Activated B cell treated with CpG ODN at 0.5 μM for 24 hours (primary cell): ENCODE measurements around the gene CTNNB1. TPM values are rescaled to one million over a fixed set of nuclear protein-coding genes. Genes with fewer than 3 reads are reported as not detected.

Experiments used
- ATAC-seq: fragments of 200-7000 bp; cut with Tn5 transposase; one replicate; pipeline ENCODE4 v1.10.0; 2021; ENCODE audit warnings: low read depth, mild to moderate bottlenecking, moderate library complexity
- CTCF ChIA-PET: fragments of 350-600 bp; sonication (Branson Sonifier 250); formaldehyde crosslinking; loops from one replicate; lab custom pipeline; 2021; ENCODE audit warnings: antibody characterized with exemption; lab: Charles Lee
- POLR2A ChIA-PET: fragments of 350-600 bp; sonication (Branson Sonifier 250); formaldehyde crosslinking; loops from one replicate; lab custom pipeline; 2021; ENCODE audit warnings: antibody characterized with exemption; lab: Charles Lee
- DNase-seq: peaks from one replicate; pipeline ENCODE4 v3.0.0; 2022
- H3K27ac Mint-ChIP-seq: one replicate; pipeline ENCODE4 v1.8.0; 2020; ENCODE audit warnings: mixed read lengths
- H3K27me3 Mint-ChIP-seq: one replicate; pipeline ENCODE4 v1.8.0; 2021; ENCODE audit warnings: mixed read lengths
- H3K36me3 Mint-ChIP-seq: one replicate; pipeline ENCODE4 v1.8.0; 2021; ENCODE audit warnings: low read depth, mixed read lengths
- H3K4me1 Mint-ChIP-seq: one replicate; pipeline ENCODE4 v1.8.0; 2021; ENCODE audit warnings: mixed read lengths
- H3K4me3 Mint-ChIP-seq: one replicate; pipeline ENCODE4 v1.8.0; 2020; ENCODE audit warnings: mild to moderate bottlenecking, mixed read lengths
- H3K9me3 Mint-ChIP-seq: one replicate; pipeline ENCODE4 v1.8.0; 2020; ENCODE audit warnings: mixed read lengths
- intact Hi-C: fragments of 100-400 bp; cut with micrococcal nuclease; formaldehyde crosslinking; loops from one replicate; pipeline ENCODE4 v1.15.1; 2024
- total RNA-seq: library from RNA; stranded (reverse); gene quantifications from 2 replicates; pipeline ENCODE4 v1.2.3, GENCODE V29; 2022
- TF ChIP-seq, protein P1 (sequence below): fragments of 200-600 bp; IDR thresholded peaks from one replicate; pipeline ENCODE4 v1.8.0; 2022; ENCODE audit warnings: antibody characterized with exemption, mild to moderate bottlenecking

CTNNB1 gene
- total RNA-seq, 1 donor from 2014 or later = 164 TPM

DNA sequence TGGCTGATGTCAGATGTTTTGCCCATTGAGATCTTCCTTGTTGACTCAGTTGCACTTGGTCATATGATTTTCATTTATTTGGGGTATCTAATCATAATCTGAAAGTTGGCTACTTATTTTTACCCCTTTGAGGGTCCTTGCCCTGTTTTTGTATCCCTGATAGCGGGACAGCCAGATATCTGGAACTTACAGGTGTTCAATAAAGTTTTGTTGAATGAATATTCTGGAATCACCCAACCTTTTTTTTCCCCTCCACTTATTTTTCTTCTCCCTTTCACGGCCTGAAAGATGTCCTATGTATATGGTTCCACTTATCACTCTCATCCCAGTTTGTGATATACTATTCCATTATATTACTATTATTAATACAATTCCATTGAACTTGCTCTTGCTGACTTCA lies 12.8 kb downstream of the CTNNB1 start:
- H3K27me3 Mint-ChIP-seq = no peaks in the 10 kb centered on the region
- CTCF ChIA-PET = interaction anchor here (1.6 kb wide), 1 partner anchor 14 kb away, joined by 3 read pairs; no protein-coding TSS in a partner anchor
- no peak for ATAC-seq
- H3K9me3 Mint-ChIP-seq = no peaks in the 10 kb centered on the region
- no peak for DNase-seq
- H3K27ac Mint-ChIP-seq = no peak overlapping the region
- TF ChIP-seq, protein P1, sequence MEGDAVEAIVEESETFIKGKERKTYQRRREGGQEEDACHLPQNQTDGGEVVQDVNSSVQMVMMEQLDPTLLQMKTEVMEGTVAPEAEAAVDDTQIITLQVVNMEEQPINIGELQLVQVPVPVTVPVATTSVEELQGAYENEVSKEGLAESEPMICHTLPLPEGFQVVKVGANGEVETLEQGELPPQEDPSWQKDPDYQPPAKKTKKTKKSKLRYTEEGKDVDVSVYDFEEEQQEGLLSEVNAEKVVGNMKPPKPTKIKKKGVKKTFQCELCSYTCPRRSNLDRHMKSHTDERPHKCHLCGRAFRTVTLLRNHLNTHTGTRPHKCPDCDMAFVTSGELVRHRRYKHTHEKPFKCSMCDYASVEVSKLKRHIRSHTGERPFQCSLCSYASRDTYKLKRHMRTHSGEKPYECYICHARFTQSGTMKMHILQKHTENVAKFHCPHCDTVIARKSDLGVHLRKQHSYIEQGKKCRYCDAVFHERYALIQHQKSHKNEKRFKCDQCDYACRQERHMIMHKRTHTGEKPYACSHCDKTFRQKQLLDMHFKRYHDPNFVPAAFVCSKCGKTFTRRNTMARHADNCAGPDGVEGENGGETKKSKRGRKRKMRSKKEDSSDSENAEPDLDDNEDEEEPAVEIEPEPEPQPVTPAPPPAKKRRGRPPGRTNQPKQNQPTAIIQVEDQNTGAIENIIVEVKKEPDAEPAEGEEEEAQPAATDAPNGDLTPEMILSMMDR = no peak
- H3K4me1 Mint-ChIP-seq = peaks cover 86% of the 10 kb centered on the region
- no peak overlapping the region for H3K4me3 Mint-ChIP-seq
- H3K36me3 Mint-ChIP-seq = peaks cover 25% of the 10 kb centered on the region
- POLR2A ChIA-PET = interaction anchor here (0.6 to 3.9 kb wide), 3 partner anchors 12 to 852 kb away, joined by 4 to 25 read pairs (median 16); partner anchors contain the start of gene CTNNB1
- intact Hi-C loops = no loop called here

DNA sequence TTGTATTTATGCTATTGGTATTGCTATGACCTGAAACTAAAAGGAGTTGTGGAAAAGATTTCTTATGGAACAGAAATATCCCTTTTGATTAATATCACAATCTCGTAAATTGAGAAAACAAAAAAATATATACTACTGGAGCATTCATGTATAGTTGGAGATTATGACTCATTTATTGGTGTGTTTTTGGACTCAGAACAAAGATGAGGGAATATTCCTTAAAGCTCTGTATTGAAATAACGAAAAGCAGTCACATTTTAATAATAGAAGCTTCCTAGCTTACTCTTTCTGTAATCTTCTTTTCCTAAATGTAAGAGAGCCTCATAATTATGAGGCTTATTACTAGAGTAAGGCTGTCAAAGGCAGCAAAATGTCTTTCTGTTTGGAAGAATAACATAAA lies 14.3 kb downstream of the CTNNB1 start:
- ChIA-PET CTCF (interaction anchor here (0.7 to 1.6 kb wide), 3 partner anchors 16 to 635 kb away, joined by 3 read pairs; no protein-coding TSS in a partner anchor), POLR2A (interaction anchor here (3.9 kb wide), 1 partner anchor 14 kb away, joined by 25 read pairs; the partner anchor contains the start of gene CTNNB1)
- Mint-ChIP-seq H3K36me3 (peaks cover 22% of the 10 kb centered on the region), H3K27ac (peak overlapping the region; percentile 1), H3K27me3 (no peaks in the 10 kb centered on the region), H3K4me1 (peaks cover 82% of the 10 kb centered on the region), H3K4me3 (no peak overlapping the region), H3K9me3 (no peaks in the 10 kb centered on the region)
- no peak for ATAC-seq
- DNase-seq = no peak
- intact Hi-C loops = no loop called here
- TF ChIP-seq, protein P1 = no peak

DNA sequence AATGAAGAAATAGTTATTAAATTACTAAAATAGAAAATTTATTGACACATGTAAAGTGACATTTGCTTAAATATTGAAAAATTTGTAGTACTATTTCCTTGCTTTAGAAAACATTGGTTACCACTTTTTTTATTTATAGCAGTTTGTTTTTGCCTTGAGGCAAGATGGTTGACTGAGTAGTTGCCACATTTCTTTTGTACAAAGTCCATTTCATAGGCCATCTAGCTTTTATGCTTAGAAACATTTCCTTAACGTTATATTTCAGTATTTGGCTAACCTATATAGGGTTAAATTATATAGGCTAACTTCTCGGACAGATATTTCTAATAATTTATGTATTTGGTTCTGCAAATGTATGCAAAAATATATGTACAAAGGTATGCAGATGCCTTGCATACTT lies 17.1 kb downstream of the CTNNB1 start:
- intact Hi-C loops = no loop called here
- Mint-ChIP-seq H3K27me3 (no peaks in the 10 kb centered on the region), H3K9me3 (no peaks in the 10 kb centered on the region), H3K27ac (no peak overlapping the region), H3K4me3 (no peak overlapping the region), H3K4me1 (peaks cover 90% of the 10 kb centered on the region), H3K36me3 (peaks cover 12% of the 10 kb centered on the region)
- DNase-seq (no peak), ATAC-seq (no peak)
- ChIA-PET POLR2A (interaction anchor here (1.8 kb wide), 1 partner anchor 17 kb away, joined by 9 read pairs; the partner anchor contains the start of gene CTNNB1), CTCF (interaction anchor here (0.8 kb wide), 1 partner anchor 544 kb away, joined by 3 read pairs; no protein-coding TSS in a partner anchor)
- TF ChIP-seq, protein P1 = no peak

DNA sequence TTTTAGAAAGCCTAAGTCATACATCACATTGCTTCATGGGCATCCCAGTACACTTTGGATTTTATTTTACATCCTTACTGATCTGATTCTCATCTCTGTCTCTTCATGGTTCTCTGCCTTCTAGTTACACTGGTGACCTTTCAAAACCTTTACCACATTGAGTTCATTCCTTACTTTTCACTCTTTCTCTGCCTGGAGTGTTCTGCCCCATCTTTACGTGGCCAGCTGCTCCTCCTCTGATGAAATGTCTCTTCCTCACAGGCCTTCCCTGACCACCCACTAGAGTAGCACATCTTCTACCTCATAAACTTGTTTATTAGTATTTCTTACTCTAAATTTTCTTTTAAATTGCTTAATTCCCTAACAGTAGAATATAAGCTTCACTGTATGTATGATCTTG lies 17.7 kb downstream of the CTNNB1 start:
- peak overlapping the region; percentile 6 for H3K4me3 Mint-ChIP-seq
- no peaks in the 10 kb centered on the region for H3K9me3 Mint-ChIP-seq
- peak overlapping the region; percentile 43 for H3K27ac Mint-ChIP-seq
- DNase-seq (no peak), ATAC-seq (no peak)
- H3K27me3 Mint-ChIP-seq = no peaks in the 10 kb centered on the region
- intact Hi-C loops = no loop called here
- POLR2A ChIA-PET = interaction anchor here (1.8 kb wide), 1 partner anchor 17 kb away, joined by 9 read pairs; the partner anchor contains the start of gene CTNNB1
- peaks cover 90% of the 10 kb centered on the region for H3K4me1 Mint-ChIP-seq
- CTCF ChIA-PET = interaction anchor here (0.8 kb wide), 1 partner anchor 545 kb away, joined by 3 read pairs; no protein-coding TSS in a partner anchor
- TF ChIP-seq, protein P1 = no peak
- peaks cover 10% of the 10 kb centered on the region for H3K36me3 Mint-ChIP-seq

DNA sequence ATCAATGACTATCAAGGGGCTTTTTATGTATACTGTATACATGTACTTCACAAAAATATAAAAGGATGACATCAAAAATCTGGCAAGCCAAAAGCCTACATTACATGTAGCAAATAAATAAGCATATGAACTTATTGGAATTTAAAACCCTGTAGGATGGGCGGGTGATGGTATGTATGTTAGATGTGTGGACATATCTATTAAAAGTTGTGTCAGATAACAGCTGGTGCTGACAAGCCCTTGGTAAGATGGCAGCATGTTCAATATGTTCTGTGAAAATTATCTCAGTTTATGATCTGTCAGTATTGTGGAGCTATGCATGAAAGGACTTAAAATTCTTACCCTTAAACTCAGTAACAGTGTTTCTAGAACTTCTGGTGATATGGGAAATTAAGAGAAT lies 20.1 kb downstream of the CTNNB1 start:
- Mint-ChIP-seq H3K4me3 (no peak overlapping the region), H3K4me1 (peaks cover 77% of the 10 kb centered on the region), H3K27me3 (no peaks in the 10 kb centered on the region), H3K27ac (no peak overlapping the region), H3K36me3 (peaks cover 14% of the 10 kb centered on the region), H3K9me3 (no peaks in the 10 kb centered on the region)
- TF ChIP-seq, protein P1 = no peak
- ChIA-PET POLR2A (interaction anchor here (2.3 kb wide), 1 partner anchor 20 kb away, joined by 5 read pairs; the partner anchor contains the start of gene CTNNB1), CTCF (no interaction called here)
- intact Hi-C loops = no loop called here
- no peak for ATAC-seq
- DNase-seq = no peak
